HG03039 (cell line): ENCODE measurements around the gene RBP5.

ENCODE experiments used
- ATAC-seq: cut with Tn5 transposase; IDR thresholded peaks from one replicate; pipeline ENCODE4 v1.9.1; 2021; ENCODE audit warnings: mild to moderate bottlenecking, moderate library complexity; ENCODE audit not compliant: unreplicated experiment

Gene RBP5

DNA sequence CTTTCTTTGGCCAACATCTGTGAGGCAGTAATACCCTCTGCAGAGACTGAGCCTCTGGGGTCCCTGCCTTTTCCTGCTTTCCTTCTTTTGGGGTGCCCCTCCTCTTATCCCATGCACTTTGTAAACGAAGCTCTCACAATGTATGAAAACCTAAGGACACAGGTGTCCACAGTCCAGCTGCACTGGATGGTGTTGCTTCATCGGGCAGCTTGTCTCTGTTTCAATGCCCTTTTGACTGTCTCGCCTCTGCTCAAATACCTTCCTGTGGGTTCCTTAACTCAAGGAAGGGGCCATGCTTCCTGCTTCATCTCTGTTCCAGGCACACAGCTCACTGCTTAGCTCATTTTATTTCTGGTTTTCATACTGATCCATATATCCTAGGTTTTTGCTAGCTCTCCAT, 26.1 kb downstream of the RBP5 start:
- no peak for ATAC-seq

DNA sequence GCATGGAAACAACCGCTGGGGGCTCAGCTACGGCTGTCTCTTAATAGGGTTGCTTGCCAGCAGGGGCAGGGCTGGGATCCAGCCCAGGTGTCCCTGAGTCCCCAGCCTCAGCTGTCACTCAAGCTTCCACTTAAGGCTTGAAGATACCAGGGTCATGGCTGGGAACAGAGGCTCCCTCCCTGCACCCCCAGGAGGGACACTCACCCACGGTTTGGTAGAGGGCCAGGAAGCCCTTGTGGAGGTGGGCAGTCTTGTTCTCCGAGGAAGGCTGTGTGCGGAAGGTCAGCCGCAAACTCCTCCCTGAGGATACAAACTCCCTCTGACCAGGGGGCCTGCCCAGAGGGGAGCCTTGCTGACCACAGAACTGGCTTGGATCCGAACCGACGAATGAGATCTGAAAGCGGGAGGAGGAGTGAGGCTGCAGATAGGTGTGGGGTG, 27.0 kb downstream of the RBP5 start:
- no peak for ATAC-seq

DNA sequence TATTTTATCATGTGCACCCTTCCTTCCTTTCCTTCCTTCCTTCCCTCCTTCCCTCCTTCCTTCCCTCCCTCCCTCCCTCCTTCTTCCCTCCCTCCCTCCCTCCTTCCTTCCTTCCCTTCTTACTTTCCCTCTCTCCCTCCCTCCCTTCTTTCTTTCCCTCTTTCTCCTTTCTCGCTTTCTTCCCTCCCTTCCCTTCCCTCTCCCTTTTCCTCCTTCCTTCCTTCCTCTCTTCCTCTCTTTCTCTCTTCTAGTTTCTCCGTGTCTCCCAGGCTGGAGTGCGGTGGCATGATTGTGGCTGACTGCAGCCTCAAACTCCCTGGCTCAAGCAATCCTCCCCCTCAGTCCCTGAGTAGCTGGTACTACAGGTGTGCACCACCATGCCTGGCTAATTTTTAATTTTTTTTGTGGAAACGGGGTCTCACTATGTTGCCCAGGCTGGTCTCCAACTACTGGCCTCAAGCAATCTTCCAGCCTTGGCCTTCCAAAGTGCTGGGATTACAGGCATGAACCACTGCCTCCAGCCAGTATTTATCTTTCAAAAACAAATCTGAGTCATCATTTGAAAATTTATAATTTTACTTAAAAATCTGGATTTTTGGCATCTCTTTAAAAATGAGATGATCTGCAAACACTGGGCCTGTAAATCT, 27.5 kb downstream of the RBP5 start:
- no peak for ATAC-seq

DNA sequence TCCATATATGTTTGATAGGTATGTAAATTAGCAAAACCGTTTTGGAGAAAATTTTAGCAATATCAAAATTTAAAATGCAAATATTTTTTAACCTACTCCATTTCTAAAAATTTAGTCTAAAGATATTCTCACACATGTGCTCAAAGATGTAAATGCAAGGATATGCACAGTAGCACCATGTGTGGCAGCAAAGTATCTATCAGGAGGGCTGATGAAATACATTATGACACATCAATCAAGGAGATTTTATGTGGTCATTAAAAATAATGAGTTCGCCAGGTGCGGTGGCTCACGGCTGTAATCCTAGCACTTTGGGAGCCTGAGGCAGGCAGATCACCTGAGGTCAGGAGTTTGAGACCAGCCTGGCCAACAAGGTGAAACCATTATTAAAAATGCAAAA, 28.4 kb downstream of the RBP5 start:
- no peak for ATAC-seq

DNA sequence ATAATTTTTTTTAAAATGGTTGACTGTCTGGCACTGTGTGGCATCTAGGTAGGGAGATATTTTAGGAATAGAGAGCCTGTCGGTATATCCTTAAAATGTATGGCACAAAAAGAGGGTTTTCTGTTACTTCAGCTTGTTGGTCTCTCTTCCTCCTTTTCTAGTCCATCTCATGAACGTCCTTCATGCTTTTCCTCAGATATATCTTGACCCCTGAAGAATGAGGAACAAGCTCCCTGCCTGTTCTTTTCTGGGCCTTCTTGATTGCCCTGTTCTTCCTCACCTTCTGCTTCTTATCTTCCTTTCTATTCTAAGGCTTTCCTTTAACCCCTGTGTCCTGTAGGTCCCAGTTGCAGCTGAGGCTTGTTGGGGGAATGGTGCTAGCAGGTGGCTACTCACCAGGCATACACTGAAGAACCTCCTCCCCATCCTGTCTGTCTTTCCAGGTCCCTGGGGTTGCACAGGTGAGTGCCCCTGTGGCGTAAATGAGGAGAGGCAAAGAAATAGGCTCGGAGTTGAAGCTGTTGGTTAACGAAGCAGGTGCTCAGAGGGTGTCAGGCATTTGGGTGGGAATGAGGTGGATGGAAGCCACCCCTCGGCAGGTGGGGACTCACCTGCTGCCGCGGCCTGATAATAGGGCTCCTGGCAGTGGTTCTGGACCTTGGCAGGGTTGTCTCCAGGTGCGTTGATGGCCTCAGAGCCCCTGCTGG, 29.2 kb downstream of the RBP5 start:
- no peak for ATAC-seq

DNA sequence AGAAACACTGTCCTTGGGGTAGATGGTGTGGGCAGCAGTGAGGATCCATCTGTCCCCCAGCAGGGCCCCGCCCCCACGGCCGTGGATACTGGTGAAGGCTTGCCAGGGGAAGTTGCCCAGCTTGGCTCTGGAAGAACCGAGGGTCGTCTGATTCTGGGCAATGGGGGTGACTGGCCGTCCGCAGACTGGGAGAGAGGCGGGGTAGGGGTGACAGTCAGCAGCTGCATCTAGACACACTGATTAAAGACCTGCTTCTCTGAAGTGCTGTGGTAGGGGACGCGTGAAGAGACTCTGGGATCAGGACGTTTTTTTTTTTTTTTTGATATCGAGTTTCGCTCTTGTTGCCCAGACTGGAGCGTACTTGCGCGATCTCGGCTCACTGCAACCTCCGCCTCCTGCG, 31.7 kb downstream of the RBP5 start:
- no peak for ATAC-seq

DNA sequence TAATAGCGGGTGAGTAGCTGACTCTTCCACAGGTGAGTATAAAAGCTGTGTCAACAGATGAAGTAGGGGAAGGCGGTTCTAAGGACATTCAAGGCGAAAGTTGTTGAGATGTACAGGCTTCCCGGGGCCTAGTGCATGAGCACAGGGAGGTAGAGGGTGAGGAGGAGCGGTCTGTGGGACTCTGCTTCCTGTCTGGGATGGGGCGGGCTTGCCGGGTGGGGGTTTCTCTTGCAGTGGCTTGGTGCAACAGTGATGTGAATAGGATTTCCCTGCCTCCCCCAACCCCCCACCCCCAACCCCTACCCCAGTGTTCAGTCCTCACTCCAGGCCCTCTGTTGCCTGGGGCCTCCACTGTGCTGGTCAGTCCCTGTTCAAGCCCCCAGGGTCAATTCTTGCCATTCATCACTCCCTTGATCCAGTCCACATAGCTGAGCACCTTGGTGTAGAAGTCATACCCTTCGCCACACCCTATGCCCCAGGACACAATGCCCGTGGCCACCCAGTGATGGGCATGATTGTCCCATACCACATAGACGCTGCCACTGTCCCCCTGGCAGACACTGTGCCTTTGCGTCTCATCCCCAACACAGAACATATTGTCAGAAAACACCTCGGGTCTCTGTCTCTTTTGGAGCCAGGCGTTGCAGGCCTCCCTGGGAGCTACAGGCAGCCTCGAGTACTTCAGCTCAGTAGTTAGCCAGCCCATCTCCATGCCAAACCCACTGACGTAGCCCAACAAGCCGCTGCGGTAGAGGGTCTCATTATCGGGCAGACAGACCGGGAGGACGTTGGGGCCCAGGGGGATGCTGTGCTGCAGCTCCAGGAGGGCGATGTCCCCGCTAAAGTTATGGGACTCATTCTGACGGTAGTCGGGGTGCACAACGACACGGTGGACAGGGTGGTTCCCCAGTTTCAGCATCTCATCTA, 32.4 kb downstream of the RBP5 start:
- no peak for ATAC-seq

DNA sequence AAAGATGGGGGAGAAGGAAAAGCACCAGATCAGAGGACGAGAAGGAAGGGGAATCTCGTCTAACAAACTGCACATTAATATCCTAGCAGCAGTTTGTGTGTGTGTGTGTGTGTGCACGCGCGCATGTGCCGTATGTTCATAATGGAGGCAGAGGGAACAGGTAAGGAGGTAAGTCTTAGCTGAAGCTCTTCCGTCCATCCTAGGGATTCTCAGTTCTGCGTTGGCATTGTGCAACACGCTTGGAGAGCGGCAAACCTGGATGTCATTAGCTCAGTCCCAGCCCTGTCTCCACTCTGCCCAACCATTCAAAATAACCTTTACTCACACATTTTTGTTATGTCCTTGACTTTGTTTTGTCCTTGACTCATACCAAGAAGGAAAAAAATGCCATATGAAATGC, 34.8 kb downstream of the RBP5 start:
- no peak for ATAC-seq

DNA sequence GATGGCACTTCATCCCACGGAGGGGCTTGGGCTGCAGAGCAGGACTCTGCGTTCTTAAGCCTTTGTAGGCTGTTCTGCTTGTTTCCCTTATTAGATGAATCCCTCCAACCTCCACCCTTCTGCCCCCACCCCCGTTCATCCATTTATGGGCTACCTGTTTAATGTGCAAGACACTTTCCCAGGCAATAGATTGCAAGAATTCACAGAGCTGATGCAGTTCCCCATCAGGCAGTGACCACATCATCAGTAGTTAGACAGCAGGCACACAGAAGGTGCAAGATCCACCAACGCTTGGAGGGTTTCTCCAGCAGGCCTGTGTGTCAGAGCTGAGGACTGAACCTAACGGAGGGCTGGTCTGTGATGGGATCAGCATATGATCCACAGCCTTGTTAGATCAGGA, 35.2 kb downstream of the RBP5 start:
- ATAC-seq = no peak

DNA sequence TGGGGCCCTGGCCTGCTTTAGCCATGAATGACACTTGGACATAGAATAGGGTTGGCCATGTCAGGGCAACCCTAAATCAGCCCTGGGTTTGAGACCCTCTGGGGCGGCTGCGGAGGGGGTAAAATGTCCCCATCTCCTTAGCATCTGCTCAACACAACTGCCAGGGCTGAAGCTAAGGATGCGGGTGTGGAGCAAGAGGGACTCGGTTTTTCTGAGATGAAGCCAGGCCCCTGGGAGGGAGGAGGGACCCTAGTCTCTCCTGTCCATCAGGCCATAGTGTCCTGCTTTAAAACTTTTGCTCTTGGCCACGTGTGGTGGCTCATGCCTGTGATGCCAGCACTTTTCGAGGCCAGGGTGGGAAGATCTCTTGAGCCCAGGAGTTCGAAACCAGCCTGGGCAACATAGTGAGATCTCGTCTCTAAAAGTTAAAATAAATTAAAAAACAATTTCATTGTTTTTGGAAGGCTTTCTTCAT, 35.7 kb downstream of the RBP5 start:
- ATAC-seq = no peak

DNA sequence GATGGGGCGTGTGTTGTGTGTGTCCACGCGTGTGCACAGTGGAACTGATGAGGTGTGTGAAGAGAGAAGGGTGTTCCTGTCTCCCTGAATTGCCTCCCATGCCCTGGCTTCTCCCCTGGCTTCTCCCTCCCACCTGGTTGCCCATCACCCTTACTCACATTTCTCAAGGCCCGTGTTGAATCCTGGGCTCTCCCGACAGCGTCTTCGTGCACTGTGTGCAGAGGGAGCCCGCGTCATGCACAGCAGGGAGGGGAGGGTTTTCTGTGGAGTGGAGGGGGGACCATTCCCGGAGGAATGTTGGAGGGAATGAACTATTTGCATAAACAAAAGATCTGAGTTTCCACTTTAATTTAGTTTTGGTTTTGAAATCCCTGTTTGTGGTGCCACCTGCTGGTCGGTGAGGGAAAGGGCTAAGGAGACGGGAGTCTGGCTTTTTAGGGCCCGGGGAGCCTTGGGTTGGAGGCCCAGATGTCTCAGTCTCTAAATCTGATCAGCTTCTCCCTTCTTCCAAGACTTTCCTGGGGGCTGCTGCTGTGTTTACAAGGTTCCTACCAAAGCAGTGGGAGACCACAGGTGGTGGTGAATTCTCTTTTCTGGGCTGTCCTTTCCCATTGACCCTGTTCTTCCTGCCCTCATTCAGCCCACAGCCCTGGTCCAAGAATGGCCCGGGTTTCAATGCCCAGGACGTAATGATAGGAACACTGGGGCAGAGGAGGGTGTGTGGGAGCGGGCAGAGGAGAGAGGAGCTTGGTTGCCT, 36.3 kb downstream of the RBP5 start, which contains the start of gene C1R:
Gene C1R (minus strand): TSS at position 217 of the 757 bp plus-strand sequence. CDS start 57 bp downstream, at position 160.
- no peak for ATAC-seq

DNA sequence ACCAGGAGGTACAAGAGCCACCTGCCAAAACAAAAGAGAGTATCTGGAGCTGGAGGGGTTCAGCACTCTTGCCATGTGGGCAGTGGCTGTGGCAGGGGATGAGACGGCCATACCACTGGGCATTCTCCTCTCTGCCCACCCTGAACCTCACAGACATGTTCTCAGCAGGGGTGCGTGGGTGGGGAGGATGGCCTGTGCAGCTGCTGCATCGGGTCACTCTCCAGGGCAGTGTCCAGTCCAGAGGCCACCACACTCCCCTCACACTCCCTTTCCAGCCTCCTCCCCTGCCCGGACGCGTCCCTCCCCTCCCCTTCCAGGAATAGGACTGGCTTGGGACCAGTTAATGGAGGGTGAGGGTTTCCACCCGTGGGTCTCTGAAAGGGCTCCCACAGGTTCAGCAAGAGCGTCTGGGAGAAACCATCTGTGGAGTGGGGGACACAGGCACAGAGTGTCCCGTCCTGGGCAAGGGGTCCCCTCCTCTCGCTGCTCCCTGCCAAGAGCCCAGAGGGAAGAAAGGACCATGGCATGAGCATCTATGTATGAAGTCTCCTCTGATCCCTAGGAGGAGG, 36.9 kb downstream of the RBP5 start:
- no peak for ATAC-seq

DNA sequence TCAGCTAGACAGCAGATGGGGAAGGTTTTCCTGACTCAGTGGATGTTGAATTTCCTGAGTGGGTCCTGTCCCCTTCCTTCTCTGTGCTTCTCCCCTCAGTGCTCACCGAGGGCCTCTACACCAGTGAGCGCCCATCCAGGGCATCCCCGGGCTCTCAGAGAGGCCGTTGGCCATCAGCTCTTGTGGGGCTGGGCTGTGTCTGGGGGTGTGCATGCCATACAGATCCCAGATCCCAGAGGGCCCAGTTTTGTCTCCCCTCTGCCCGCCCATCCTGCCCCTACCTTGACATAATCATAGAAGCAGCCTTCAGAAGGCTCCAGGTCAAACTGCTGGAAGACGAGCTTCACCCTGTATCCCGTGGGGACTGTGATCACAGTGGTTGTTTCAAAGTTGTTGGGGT, 37.5 kb downstream of the RBP5 start:
- no peak for ATAC-seq

DNA sequence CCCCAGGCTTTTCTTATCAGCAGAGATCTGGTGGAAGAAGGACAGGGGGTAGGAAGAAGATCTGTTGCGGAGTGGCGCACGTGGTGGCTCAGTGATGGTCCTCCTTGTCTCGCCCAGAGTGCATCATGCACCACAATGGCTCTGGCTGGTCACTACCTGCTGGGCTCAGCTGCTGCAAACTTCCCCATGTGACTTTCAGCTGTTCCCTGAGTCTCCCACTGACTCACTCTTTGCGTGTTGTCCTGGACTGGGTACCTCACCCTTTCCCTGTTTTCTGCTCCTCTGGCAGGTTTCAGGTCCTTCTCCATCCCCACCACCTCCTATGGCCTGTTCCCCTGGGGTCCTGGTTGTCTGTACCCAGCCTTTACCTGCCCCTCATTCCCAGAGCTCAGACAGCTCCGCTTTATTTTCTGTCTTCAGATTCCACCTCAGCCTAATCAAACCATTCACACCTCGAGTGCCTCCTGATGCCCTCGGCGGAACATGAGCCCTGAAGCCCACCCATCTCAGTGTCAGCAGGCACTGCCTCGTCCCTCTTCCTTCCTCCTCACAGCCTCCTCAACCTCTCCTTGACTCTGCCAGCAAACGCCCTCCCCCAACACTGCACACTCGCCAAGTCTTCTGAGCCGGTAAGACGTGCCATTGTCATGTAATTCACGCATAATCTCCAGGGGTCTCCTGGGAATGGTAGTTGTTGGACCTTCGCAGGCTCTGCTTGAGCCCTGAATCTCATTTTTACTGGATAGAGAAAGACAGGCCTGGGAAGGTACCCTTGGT, 38.3 kb downstream of the RBP5 start:
- no peak for ATAC-seq

DNA sequence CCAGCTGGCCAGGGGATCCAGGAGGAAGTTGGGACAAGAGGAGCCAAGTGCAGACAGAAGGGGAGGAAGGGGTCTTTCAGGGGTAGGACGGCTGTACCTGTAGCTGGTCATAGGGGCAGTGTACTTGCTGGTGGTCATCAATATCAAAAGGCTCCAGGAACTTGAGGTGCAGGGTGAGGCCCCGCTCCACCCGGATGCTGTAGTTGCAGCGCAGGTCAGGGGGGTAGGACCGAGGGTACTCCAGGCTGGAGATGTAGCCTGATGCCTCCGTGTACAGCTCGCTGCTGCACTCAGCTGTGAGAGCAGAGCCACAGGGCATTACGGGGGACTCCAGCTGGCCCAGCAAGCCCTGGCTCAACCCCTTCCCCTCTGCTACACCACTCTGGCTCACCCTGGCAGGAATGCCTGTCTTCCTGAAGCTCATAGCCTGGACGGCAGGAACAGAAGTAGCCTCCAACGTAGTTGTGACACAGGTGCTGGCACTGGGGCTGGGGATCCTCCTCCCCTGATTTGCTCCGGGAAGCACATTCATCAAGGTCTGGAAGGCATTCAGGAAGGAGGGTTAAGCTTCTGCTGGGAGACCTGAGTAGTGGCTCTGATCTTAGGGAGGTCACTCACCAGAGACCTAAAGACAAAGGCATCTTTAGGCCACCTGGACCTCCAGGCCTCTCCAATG, 39.4 kb downstream of the RBP5 start:
- ATAC-seq = no peak

DNA sequence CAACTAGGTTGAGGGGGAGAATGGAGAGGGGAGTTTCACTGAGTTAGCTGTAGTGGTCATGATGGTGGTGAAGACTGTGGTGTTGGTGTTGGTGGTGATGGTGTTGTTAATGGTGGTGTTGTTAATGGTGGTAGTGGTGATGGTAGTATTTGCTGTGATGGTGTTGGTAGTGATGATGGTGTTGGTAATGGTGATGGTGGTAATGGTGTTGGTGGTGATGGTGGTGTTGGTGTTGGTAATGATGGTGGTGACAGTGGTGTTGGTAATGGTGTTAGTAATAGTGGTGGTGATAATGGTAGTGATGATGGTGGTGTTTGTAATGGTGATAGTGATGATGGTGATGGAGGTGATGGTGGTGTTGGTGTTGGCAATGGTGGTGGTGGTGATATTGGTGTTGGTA, 45.6 kb downstream of the RBP5 start:
- ATAC-seq = no peak

DNA sequence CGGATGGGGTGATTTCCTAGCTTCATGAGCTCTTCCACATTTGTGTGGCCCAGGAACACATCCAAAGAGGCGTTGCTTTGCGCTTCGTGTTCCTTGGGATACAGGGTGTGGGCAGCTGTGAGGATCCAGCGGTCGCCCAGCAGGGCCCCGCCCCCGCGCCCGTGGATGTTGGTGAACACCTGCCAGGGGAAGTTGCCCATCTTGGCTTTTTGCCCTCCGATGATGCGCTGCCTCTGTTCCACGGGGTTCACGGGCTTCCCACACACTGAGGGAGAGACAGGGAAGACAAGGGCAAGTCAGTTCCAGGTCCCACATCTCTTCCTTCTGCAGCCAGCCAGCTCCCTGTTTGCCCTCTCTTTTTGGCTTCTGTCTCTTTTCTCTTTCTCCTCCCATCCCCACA, 47.7 kb downstream of the RBP5 start:
- ATAC-seq = no peak

DNA sequence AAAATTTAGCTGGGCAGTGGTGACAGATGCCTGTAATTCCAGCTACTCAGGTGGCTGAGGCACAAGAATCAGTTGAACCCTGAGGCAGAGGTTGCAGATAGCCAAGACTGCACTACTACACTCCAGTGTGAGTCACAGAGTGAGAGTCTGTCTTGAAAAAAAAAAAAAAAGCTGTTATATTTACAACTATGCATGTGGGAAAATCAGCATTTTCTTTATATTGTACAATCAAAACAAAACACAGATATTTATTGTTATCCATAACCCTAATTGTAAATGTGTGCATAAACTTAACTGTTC, 48.9 kb downstream of the RBP5 start:
- no peak for ATAC-seq

DNA sequence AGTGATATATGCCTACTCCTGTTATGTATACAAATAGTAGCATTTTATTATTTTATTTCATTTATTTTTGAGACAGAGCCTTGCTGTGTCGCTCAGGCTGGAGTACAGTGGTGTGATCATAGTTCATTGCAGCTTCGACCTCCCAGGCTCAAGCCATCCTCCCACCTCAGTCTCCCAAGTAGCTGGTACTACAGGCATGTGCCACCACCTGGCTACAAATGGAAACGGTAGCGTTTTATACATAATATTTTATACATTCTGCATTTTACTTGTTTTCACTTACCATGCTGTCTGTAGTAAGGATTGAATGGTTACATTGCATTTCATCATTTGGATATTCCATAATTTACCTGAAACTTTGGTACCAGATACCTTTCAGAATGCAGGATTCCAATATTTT, 50.5 kb downstream of the RBP5 start:
- ATAC-seq = no peak
